A549 treated with Mapracorat at 1 μM for 4 hours (cell line): Measurements from ENCODE around the gene COMT. TPM values are rescaled to one million over a fixed set of nuclear protein-coding genes. Genes with fewer than 3 reads are reported as not detected.

ENCODE experiments used
- total RNA-seq: library from RNA; stranded (reverse); fragments of 200-300 nt; extraction: Qiagen RNA extraction; gene quantifications from 5 replicates; pipeline ENCODE4 v1.2.3, GENCODE V29; 2022

The COMT gene
- total RNA-seq, result 137 to 171 TPM (median 158 TPM) in 5 replicates

DNA sequence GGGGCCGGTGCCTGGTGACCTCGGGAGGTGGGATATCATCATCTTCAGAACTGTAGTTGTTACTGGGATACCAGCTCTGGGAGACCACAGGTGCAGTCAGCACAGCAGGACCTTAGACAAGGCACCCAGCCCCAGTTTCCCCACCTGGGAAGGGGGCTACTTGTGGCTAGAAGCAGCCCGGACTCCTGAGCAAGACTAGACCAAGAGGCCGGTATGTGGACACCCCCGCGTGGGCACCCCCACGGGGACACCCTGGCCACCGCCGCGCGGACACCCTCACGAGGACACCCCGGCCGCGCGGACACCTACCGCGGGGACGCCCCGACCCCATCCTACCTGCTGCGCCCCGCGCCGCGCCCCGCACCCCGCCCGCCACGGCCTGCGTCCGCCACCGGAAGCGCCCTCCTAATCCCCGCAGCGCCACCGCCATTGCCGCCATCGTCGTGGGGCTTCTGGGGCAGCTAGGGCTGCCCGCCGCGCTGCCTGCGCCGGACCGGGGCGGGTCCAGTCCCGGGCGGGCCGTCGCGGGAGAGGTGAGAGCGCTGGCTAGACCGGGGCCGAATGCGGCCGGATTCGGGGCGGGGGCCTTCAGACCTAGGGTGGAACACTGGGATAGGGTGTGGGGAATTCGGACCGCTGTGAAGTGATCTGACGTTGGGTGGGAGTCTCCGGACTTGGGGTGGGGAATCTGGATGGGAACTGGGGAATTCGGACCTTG lies at the start of gene COMT, which contains the start of gene TXNRD2:
COMT (plus strand) TSS at position 408 of the 718 bp plus-strand sequence. CDS start 20,755 bp downstream, outside the sequence.
TXNRD2 (minus strand) TSS at position 454 of the 718 bp plus-strand sequence; CDS start at position 439, 15 bp downstream.

GRCh38 chr22:20016734-20017621 lies 75.4 kb downstream of the COMT start, which contains the start of gene ARVCF:
Gene ARVCF, minus strand, starts transcription at chr22:20016823. Its CDS starts 26,029 bp downstream, at chr22:19990794.

Other genes starting within 250 kb of the COMT start
- 6.7 to 11.9 TPM (median 9.7 TPM) in 5 replicates for gene SEPTIN5, start 227.3 kb upstream of the COMT start, total RNA-seq
- 0.19 to 1.9 TPM (median 1.5 TPM) in 5 replicates for gene GP1BB, start 218.2 kb upstream of the COMT start, total RNA-seq
- 2.7 to 5.0 TPM (median 4.0 TPM) in 5 replicates for gene TBX1, start 181.0 kb upstream of the COMT start, total RNA-seq
- 12.8 to 18.5 TPM (median 17.3 TPM) in 5 replicates for gene GNB1L, start 86.9 kb upstream of the COMT start, total RNA-seq
- gene RTL10, start 86.9 kb upstream of the COMT start, total RNA-seq, result 7.0 to 10.1 TPM (median 9.2 TPM) in 5 replicates
- 29.6 to 41.0 TPM (median 37.3 TPM) in 5 replicates for gene TXNRD2, start within 50 bp of the COMT start, total RNA-seq
- 1.3 to 2.8 TPM (median 2.4 TPM) in 5 replicates for gene ARVCF, start 75.1 kb downstream of the COMT start, total RNA-seq
- gene TANGO2, start 79.3 kb downstream of the COMT start, total RNA-seq, result 11.7 to 13.7 TPM (median 13.1 TPM) in 5 replicates
- 18.6 to 21.0 TPM (median 20.8 TPM) in 5 replicates for gene DGCR8, start 138.5 kb downstream of the COMT start, total RNA-seq
- 280 to 300 TPM (median 290 TPM) in 5 replicates for gene RANBP1, start 174.3 kb downstream of the COMT start, total RNA-seq
- gene TRMT2A, start 175.5 kb downstream of the COMT start, total RNA-seq, result 18.4 to 28.3 TPM (median 23.4 TPM) in 5 replicates
- gene ZDHHC8, start 190.0 kb downstream of the COMT start, total RNA-seq, result 23.7 to 38.6 TPM (median 33.0 TPM) in 5 replicates
- not detected in 5 replicates for gene CCDC188, start 209.3 kb downstream of the COMT start, total RNA-seq